ENCODE data around the gene FILIP1L.

The FILIP1L gene

GRCh38 chr3:100080573-100080972 lies 33.7 kb downstream of the FILIP1L start:
- TF ChIP-seq EP300 (IDR thresholded peaks at IDR 0.05; ENCODE audit: borderline replicate concordance) (no peak), USF1 (IDR thresholded peaks at IDR 0.05) (no peak), TCF12 (IDR thresholded peaks at IDR 0.05; ENCODE audit: low read depth) (no peak), RAD21 (IDR thresholded peaks at IDR 0.05; ENCODE audit: low read depth) (no peak), ZBTB7A (IDR thresholded peaks at IDR 0.05; ENCODE audit: low read depth) (no peak), EGR1 (IDR thresholded peaks at IDR 0.05) (no peak), CREB1 (IDR thresholded peaks at IDR 0.05; ENCODE audit: low read depth) (no peak), TAF1 (IDR thresholded peaks at IDR 0.05; ENCODE audit: low read depth) (no peak), NFIC (IDR thresholded peaks at IDR 0.05) (no peak), TEAD4 (IDR thresholded peaks at IDR 0.05) (no peak), CEBPB (IDR thresholded peaks at IDR 0.05) (no peak), YY1 (IDR thresholded peaks at IDR 0.05; ENCODE audit: low read depth) (no peak), MAX (IDR thresholded peaks at IDR 0.05) (no peak), FOXM1 (IDR thresholded peaks at IDR 0.05; ENCODE audit: borderline replicate concordance, low read depth) (no peak), REST (IDR thresholded peaks at IDR 0.05; ENCODE audit: low read depth) (no peak)

- TF ChIP-seq TCF12 (IDR thresholded peaks at IDR 0.05; ENCODE audit: low read depth) (no peak), RAD21 (IDR thresholded peaks at IDR 0.05; ENCODE audit: low read depth) (no peak), CEBPB (IDR thresholded peaks at IDR 0.05) (no peak), REST (IDR thresholded peaks at IDR 0.05; ENCODE audit: low read depth) (no peak), YY1 (IDR thresholded peaks at IDR 0.05; ENCODE audit: low read depth) (no peak), NFIC (IDR thresholded peaks at IDR 0.05) (no peak), CREB1 (IDR thresholded peaks at IDR 0.05; ENCODE audit: low read depth) (no peak), TAF1 (IDR thresholded peaks at IDR 0.05; ENCODE audit: low read depth) (no peak), MAX (IDR thresholded peaks at IDR 0.05) (no peak), EGR1 (IDR thresholded peaks at IDR 0.05) (no peak), EP300 (IDR thresholded peaks at IDR 0.05; ENCODE audit: borderline replicate concordance) (no peak), FOXM1 (IDR thresholded peaks at IDR 0.05; ENCODE audit: borderline replicate concordance, low read depth) (no peak), USF1 (IDR thresholded peaks at IDR 0.05) (no peak), ZBTB7A (IDR thresholded peaks at IDR 0.05; ENCODE audit: low read depth) (no peak), TEAD4 (IDR thresholded peaks at IDR 0.05) (no peak)
Measured at GRCh38 chr3:100079328-100079727, 35.0 kb downstream of the FILIP1L start.

- no peak for TF ChIP-seq TCF12 (IDR thresholded peaks at IDR 0.05; ENCODE audit: low read depth)
Measured at GRCh38 chr3:100076731-100077529, 37.4 kb downstream of the FILIP1L start.

GRCh38 chr3:100075851-100076730 lies 38.2 kb downstream of the FILIP1L start:
- TF ChIP-seq TAF1 (IDR thresholded peaks at IDR 0.05; ENCODE audit: low read depth) (no peak), TEAD4 (IDR thresholded peaks at IDR 0.05) (no peak), CREB1 (IDR thresholded peaks at IDR 0.05; ENCODE audit: low read depth) (no peak), USF1 (IDR thresholded peaks at IDR 0.05) (no peak), TCF12 (IDR thresholded peaks at IDR 0.05; ENCODE audit: low read depth) (no peak), EGR1 (IDR thresholded peaks at IDR 0.05) (no peak), ZBTB7A (IDR thresholded peaks at IDR 0.05; ENCODE audit: low read depth) (no peak), MAX (IDR thresholded peaks at IDR 0.05) (no peak), NFIC (IDR thresholded peaks at IDR 0.05) (no peak), FOXM1 (IDR thresholded peaks at IDR 0.05; ENCODE audit: borderline replicate concordance, low read depth) (no peak), EP300 (IDR thresholded peaks at IDR 0.05; ENCODE audit: borderline replicate concordance) (no peak), RAD21 (IDR thresholded peaks at IDR 0.05; ENCODE audit: low read depth) (no peak), YY1 (IDR thresholded peaks at IDR 0.05; ENCODE audit: low read depth) (no peak), CEBPB (IDR thresholded peaks at IDR 0.05) (no peak), REST (IDR thresholded peaks at IDR 0.05; ENCODE audit: low read depth) (no peak)
